ENCODE results near the gene AZI2. TPM values are rescaled to one million over a fixed set of nuclear protein-coding genes. Genes with fewer than 3 reads are reported as not detected.

AZI2 gene
- total RNA-seq, result 10 to 100 TPM; 27.6 to 90.9 (median 59.2) TPM

DNA sequence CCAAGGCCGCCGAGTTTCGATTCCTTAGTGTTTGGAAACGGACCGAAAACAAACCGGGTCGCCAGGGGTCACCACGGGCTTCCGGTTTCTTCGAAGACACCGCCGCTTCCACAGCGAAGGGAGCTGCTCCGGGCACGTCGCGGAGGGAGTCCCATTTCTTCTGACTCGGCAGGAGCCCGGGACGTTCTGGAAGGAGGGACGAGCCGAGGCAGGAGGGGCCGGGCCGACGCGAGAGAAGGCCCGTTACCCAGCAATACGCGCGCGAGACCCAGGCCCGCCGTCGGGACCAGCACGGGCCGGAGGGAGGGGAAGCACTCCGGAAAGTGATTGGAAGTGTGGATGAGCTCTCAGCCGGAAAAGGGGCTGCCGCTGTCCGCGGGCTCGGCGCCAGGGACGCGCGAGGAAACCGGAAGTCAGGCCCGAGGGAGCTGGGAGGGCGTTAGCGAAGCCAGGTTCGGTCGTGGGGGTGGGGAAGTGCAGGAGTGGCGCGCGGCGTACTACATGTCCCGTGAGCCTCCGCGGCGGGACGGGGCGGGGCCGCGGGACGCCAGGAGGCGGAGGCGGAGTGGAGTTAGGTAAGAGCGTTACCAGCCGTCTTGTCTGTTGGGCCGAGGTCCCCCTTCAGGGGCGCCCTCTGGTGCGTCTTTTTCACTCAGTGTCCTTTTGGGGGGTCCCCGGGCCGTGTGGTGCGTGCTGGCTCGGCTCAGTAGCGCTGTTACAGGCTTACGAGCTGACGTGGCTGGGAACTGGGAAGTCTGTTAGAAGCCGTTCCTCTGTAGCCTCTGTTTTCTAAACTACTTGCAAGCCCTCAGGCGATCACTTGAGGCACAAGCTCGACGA, at the start of gene AZI2, which contains the start of gene ZCWPW2:
Gene AZI2 (minus strand): TSS at position 196 of the 840 bp plus-strand sequence. CDS start 8,207 bp downstream, outside the sequence.
Gene ZCWPW2 (plus strand): TSS at position 93 of the 840 bp plus-strand sequence. CDS start 64,348 bp downstream, outside the sequence.
- ATAC-seq (peak; percentile 87 to 91), DNase-seq (peak; percentile 95 to 97)
- H3K36me3 ChIP-seq, result peaks cover 0 to 15% of the 10 kb centered on the region in 2 donors
- peak; percentile 93 for TF ChIP-seq POLR2A (IDR thresholded peaks at IDR 0.05)
- TF ChIP-seq, protein P1, sequence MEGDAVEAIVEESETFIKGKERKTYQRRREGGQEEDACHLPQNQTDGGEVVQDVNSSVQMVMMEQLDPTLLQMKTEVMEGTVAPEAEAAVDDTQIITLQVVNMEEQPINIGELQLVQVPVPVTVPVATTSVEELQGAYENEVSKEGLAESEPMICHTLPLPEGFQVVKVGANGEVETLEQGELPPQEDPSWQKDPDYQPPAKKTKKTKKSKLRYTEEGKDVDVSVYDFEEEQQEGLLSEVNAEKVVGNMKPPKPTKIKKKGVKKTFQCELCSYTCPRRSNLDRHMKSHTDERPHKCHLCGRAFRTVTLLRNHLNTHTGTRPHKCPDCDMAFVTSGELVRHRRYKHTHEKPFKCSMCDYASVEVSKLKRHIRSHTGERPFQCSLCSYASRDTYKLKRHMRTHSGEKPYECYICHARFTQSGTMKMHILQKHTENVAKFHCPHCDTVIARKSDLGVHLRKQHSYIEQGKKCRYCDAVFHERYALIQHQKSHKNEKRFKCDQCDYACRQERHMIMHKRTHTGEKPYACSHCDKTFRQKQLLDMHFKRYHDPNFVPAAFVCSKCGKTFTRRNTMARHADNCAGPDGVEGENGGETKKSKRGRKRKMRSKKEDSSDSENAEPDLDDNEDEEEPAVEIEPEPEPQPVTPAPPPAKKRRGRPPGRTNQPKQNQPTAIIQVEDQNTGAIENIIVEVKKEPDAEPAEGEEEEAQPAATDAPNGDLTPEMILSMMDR (IDR thresholded peaks at IDR 0.05 in 4 of 5, conservative IDR thresholded peaks at IDR 0.05 in 1 of 5), result peak in 3 of 5 experiments; percentile 18 to 38 (median 34)
- H3K27me3 ChIP-seq, result no peaks in the 10 kb centered on the region
- intact Hi-C loops (cut with DNase I; ENCODE audit: low total_unique reads), result loop anchor here (1.0 to 10.0 kb wide), 3 partner anchors 865 to 1293 kb away; partner anchors contain the start of genes RBMS3 and SLC4A7
- peaks cover 0 to 12% (median 4%) of the 10 kb centered on the region in 3 donors for H3K9me3 ChIP-seq
- H3K27ac ChIP-seq, result peak within 1 kb of the TSS; percentile 94 to 100 (median 98)
- H3K4me1 ChIP-seq, result peaks cover 44 to 48% of the 10 kb centered on the region in 2 donors
- in situ Hi-C loops (cut with MboI; ENCODE audit: low sequenced_read_pairs in 4 of 4), result no loop called here
- H3K4me3 ChIP-seq, result peak within 1 kb of the TSS; percentile 76 to 98 (median 92)

DNA sequence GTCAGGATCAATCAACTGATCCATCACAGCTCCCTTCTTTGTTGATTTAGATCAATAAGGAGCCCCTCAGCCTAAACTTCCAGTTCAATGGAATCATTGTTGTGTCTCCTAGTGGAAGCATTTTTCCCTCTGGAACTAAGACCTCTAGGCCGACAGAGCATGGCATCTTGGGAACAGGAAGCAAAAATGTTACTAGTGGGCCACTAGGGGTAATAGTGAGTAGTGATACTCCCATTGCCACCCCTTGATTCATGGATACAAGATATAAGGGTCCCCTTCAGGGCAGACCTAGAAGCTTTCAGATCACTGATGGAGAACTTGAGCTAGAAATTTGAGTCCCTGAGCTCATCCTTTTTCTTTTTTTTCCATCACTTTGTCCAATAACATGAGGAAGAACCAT, 40.4 kb upstream of the AZI2 start:
- in situ Hi-C loops (cut with MboI; ENCODE audit: low sequenced_read_pairs in 4 of 4) (no loop called here), intact Hi-C loops (cut with DNase I; ENCODE audit: low total_unique reads) (no loop called here)
- ATAC-seq (no peak), DNase-seq (no peak)
- H3K27ac ChIP-seq, result no peak overlapping the region
- TF ChIP-seq, protein P1 (IDR thresholded peaks at IDR 0.05 in 4 of 5, conservative IDR thresholded peaks at IDR 0.05 in 1 of 5), result no peak
- TF ChIP-seq POLR2A (IDR thresholded peaks at IDR 0.05), result no peak
- no peaks in the 10 kb centered on the region for H3K27me3 ChIP-seq
- no peaks in the 10 kb centered on the region for H3K36me3 ChIP-seq
- no peaks in the 10 kb centered on the region for H3K4me1 ChIP-seq
- no peaks in the 10 kb centered on the region for H3K9me3 ChIP-seq
- H3K4me3 ChIP-seq, result no peak overlapping the region

DNA sequence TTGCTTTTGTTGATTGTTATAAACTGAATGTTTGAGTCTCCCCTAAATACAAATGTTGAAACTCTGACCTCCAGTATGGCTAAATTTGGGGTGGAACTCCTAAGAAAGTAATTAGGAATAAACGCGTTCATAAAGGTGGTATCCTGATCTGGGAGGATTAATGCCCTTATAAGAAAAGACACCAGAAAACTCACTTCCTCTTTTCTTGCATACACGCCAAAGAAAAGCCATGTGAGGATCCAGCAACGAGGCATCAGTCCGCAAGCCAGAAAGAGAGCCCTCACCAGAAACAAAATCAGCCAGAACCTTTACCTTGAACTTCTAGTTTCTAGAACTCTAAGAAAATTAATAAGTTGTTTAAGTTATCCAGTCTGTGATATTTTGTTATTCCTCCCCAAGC, 37.4 kb upstream of the AZI2 start:
- Histone ChIP-seq H3K4me1 (no peaks in the 10 kb centered on the region), H3K27me3 (no peaks in the 10 kb centered on the region), H3K4me3 (no peak overlapping the region), H3K27ac (no peak overlapping the region), H3K9me3 (no peaks in the 10 kb centered on the region), H3K36me3 (no peaks in the 10 kb centered on the region)
- ATAC-seq (no peak), DNase-seq (no peak)
- in situ Hi-C loops (cut with MboI; ENCODE audit: low sequenced_read_pairs in 4 of 4) (no loop called here), intact Hi-C loops (cut with DNase I; ENCODE audit: low total_unique reads) (no loop called here)
- TF ChIP-seq, protein P1 (IDR thresholded peaks at IDR 0.05 in 4 of 5, conservative IDR thresholded peaks at IDR 0.05 in 1 of 5), result no peak
- TF ChIP-seq POLR2A (IDR thresholded peaks at IDR 0.05), result no peak

DNA sequence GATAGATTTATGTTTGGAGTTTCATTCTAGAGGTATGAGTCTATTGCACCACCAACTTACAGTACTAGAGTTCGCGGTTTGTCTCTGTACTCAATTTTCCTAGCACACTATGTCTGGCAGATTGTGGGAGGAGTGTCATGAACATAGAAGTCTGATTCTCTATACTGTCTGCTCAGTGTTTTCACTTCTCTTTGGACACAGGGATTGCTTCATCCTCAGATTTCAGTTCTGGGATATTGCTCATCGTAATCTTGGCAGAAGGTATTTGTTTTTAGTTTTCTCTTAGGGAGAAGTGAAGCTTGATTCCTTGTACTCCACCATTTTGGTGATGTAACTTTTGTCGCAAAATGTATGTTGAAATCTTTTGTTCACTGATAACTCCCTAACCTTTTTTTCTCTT, 27.8 kb upstream of the AZI2 start:
- Histone ChIP-seq H3K27me3 (no peaks in the 10 kb centered on the region), H3K9me3 (no peaks in the 10 kb centered on the region), H3K27ac (no peak overlapping the region), H3K4me3 (no peak overlapping the region), H3K36me3 (no peaks in the 10 kb centered on the region), H3K4me1 (peaks cover 3% of the 10 kb centered on the region in 2 donors)
- ATAC-seq (peak; percentile 99), DNase-seq (peak in 1 of 2 donors; percentile 16)
- TF ChIP-seq, protein P1 (IDR thresholded peaks at IDR 0.05 in 4 of 5, conservative IDR thresholded peaks at IDR 0.05 in 1 of 5), result no peak
- no peak for TF ChIP-seq POLR2A (IDR thresholded peaks at IDR 0.05)
- intact Hi-C loops (cut with DNase I; ENCODE audit: low total_unique reads) (no loop called here), in situ Hi-C loops (cut with MboI; ENCODE audit: low sequenced_read_pairs in 4 of 4) (no loop called here)

Data from gastrocnemius medialis (tissue), 4 donors.